Transverse colon (tissue), 4 donors: ENCODE results near the gene RGS11. TPM values are rescaled to one million over a fixed set of nuclear protein-coding genes. Genes with fewer than 3 reads are reported as not detected.
"Not testable (repeated sequence)": the region's sequence is repeated elsewhere in the genome, so short reads cannot be mapped to it uniquely, and the experiment has no call there.

Source experiments
- DNase-seq: peaks from one replicate; pipeline ENCODE4 v3.0.0-alpha.2; 2019
- H3K27ac ChIP-seq, 4 donors: fragments of 200-600 bp; sonication (generic); 2 replicates each; pipeline ENCODE4 v1.5.1; 2016 to 2018; ENCODE audit warnings: inconsistent platforms in 4 of 4
- H3K27me3 ChIP-seq: fragments of 200-600 bp; sonication (generic); 2 replicates; pipeline ENCODE4 v1.5.1; 2017; ENCODE audit warnings: inconsistent platforms
- H3K36me3 ChIP-seq, 4 donors: fragments of 200-600 bp; sonication (generic); 2 replicates each; pipeline ENCODE4 v1.5.1; 2017 to 2019; ENCODE audit warnings: inconsistent platforms in 4 of 4
- H3K4me1 ChIP-seq, 4 donors: fragments of 200-600 bp; sonication (generic); 2 replicates each; pipeline ENCODE4 v1.5.1; 2017 to 2020; ENCODE audit warnings: inconsistent platforms in 4 of 4
- H3K4me3 ChIP-seq, 4 donors: fragments of 200-600 bp; sonication (generic); 1 replicate in 1 of 4; 2 replicates in 3 of 4; pipeline versions ENCODE4 v1.5.1 to v1.6.1; 2017 to 2019; ENCODE audit warnings: inconsistent platforms in 4 of 4
- H3K9me3 ChIP-seq, 2 donors: fragments of 200-600 bp; sonication (generic); 2 replicates each; pipeline ENCODE4 v1.5.1; 2017 to 2019; ENCODE audit warnings: inconsistent platforms in 2 of 2
- EP300 ChIP-seq: sonication (generic); formaldehyde crosslinking; IDR thresholded peaks from one replicate; pipeline ENCODE4 v1.6.1; 2017; ENCODE audit warnings: antibody characterized with exemption, low read depth
- POLR2A ChIP-seq: fragments of 450-650 bp; IDR thresholded peaks from one replicate; pipeline ENCODE4 v1.6.1; 2016; ENCODE audit warnings: antibody characterized with exemption, mild to moderate bottlenecking, moderate library complexity
- POLR2AphosphoS5 ChIP-seq, 3 donors: sonication (generic); formaldehyde crosslinking; IDR thresholded peaks; one replicate each; pipeline ENCODE4 v1.6.1; 2016; ENCODE audit warnings: antibody characterized with exemption in 3 of 3
- WGBS, 2 donors: methylation state at CpG; one replicate each; pipeline ENCODE4 v1.1.5; 2018; ENCODE audit warnings: low coverage in 1 of 2; 5-methylcytosine and 5-hydroxymethylcytosine counted together
- in situ Hi-C, 4 donors: fragments of 200-750 bp; cut with MboI; loops; one replicate each; pipeline versions ENCODE4 v1.15.0 to v1.15.1; 2017; ENCODE audit warnings: low sequenced_read_pairs in 3 of 4, low pct_ligation_motif_present in 1 of 4, low pct_unique_long_range_greater_than_20kb in 1 of 4
- intact Hi-C: fragments of 100-400 bp; cut with DNase I; formaldehyde crosslinking; loops from one replicate; pipeline ENCODE4 v1.15.1; 2023; ENCODE audit warnings: low total_unique reads
- total RNA-seq, 4 donors: library from RNA; depleted of rRNA; stranded (reverse); fragments of >200 nt; gene quantifications; one replicate each; pipeline ENCODE4 v1.1.0, GENCODE V29; 2016
- TF ChIP-seq, protein P1 (sequence below), 5 experiments: fragments of 200-600 bp in 3 of 5; fragments of 450-650 bp in 2 of 5; sonication (generic) in 3 of 5; IDR thresholded peaks; 1 replicate in 2 of 5; 2 replicates in 3 of 5; pipeline ENCODE4 v1.5.1; 2016 to 2017; ENCODE audit warnings: antibody characterized with exemption in 5 of 5, inconsistent platforms in 3 of 5, mild to moderate bottlenecking in 2 of 5, moderate library complexity in 1 of 5

Gene RGS11
- total RNA-seq, 4 donors from 2014 or later = 2.0 to 24.3 (median 6.7) TPM

DNA sequence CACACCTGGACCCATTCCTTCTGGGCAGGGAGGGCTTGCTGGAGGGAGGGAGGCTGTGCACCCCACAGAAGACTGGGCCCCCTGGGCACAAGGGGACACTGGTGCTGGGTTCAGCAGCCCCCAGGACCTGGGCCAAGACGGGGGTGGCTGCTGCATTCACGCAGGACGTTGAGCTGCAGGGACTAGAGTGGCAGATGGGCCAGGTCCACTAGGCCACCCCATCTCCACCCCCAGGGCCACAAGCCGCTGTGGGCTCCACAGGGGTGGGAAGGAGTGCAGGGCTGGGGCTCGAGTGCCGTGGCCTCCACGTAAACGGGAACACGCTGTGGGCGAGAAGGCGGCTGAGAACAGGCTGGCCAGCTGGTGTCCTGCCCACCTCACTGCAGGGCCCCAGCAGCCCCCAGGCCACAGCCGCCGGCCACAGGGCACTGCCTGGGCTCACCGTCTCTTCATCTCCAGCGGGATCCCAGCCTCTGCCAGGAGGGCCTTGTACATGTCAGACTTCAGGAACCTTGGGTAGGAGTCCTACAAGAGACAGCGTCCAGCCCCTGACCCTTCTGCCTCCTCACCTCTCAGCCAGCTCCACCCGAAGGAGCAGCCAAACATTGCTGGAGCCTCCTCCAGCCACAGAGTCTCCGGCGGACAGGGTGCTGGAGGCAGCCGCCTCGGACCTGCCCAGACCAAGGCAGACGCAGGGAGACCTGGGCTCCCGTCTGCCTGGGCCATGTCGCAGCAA lies 6.5 kb downstream of the RGS11 start:
- WGBS, 2 donors = 83% methylated on average over 19 of the region's 24 CpGs; no CpG with 5 or more reads in 1 of the 2 donors
- H3K27ac ChIP-seq = no peak overlapping the region
- intact Hi-C loops = no loop called here
- in situ Hi-C loops = no loop called here
- TF ChIP-seq POLR2A (no peak), EP300 (no peak), POLR2AphosphoS5 (IDR thresholded peaks at IDR 0.05) (no peak)
- TF ChIP-seq, protein P1, sequence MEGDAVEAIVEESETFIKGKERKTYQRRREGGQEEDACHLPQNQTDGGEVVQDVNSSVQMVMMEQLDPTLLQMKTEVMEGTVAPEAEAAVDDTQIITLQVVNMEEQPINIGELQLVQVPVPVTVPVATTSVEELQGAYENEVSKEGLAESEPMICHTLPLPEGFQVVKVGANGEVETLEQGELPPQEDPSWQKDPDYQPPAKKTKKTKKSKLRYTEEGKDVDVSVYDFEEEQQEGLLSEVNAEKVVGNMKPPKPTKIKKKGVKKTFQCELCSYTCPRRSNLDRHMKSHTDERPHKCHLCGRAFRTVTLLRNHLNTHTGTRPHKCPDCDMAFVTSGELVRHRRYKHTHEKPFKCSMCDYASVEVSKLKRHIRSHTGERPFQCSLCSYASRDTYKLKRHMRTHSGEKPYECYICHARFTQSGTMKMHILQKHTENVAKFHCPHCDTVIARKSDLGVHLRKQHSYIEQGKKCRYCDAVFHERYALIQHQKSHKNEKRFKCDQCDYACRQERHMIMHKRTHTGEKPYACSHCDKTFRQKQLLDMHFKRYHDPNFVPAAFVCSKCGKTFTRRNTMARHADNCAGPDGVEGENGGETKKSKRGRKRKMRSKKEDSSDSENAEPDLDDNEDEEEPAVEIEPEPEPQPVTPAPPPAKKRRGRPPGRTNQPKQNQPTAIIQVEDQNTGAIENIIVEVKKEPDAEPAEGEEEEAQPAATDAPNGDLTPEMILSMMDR (IDR thresholded peaks at IDR 0.05) = no peak
- H3K36me3 ChIP-seq = no peaks in the 10 kb centered on the region
- H3K4me1 ChIP-seq = peaks cover 0 to 19% (median 11%) of the 10 kb centered on the region in 4 donors
- H3K27me3 ChIP-seq = peaks cover 2% of the 10 kb centered on the region
- no peaks in the 10 kb centered on the region for H3K9me3 ChIP-seq
- DNase-seq = no peak
- H3K4me3 ChIP-seq = no peak overlapping the region

DNA sequence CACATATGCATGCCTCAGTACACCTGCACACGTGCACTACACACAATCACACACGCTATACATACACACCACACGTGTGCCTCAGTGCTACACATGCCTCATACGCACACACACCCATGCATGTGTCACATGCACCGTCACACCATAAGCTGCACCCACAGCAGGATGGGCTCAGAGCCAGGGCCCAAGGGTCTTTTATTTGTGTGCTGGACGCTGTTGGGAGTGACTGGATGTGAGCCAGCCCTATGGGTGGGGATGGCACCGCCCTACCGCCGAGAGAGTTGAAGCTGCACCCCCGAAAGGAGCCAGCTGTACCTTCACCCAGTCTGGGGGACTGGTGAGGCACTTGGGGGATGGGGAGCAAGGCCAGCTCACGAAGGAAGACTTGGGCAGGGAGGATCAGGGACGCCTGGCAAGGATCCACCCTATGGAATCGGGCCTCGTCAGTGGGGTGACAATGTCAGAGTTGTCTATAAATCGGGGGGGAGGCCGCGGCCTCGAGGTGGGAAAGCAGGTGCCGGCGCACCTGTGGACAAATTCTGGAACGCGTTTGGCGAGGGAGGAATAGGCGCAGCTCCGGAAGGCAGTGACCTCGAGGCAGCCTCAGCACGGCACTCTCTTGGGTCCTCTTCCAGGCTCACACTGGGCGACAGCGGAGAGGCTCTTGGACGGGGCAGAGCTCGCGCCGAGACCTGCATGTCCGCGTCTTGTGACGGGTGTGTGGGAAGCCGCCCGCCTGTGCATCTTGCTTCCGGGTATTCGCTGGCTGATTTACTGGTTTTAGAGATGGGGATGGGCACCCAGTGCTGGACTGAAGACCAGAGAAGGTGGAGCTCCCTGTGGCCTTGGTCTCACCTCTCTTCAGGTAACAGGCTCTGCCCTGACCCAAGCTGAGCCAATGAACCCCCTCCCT lies 7.3 kb downstream of the RGS11 start:
- Histone ChIP-seq H3K27me3 (no peaks in the 10 kb centered on the region), H3K4me3 (no peak overlapping the region), H3K27ac (peak overlapping the region in 3 of 4 donors; percentile 50 to 66 (median 59)), H3K4me1 (peaks cover 0 to 13% (median 6%) of the 10 kb centered on the region in 4 donors), H3K36me3 (no peaks in the 10 kb centered on the region), H3K9me3 (no peaks in the 10 kb centered on the region)
- intact Hi-C loops = loop anchor here (1.0 kb wide), 1 partner anchor 20 kb away; no protein-coding TSS in a partner anchor
- 49 to 83% methylated on average over 2 to 40 of the region's 40 CpGs for WGBS, 2 donors
- in situ Hi-C loops = no loop called here
- peak; percentile 77 for DNase-seq
- peak; percentile 55 for TF ChIP-seq POLR2A
- no peak for TF ChIP-seq EP300
- TF ChIP-seq POLR2AphosphoS5 (IDR thresholded peaks at IDR 0.05) = peak in 1 of 3 donors; percentile 12
- TF ChIP-seq, protein P1 (IDR thresholded peaks at IDR 0.05) = no peak

DNA sequence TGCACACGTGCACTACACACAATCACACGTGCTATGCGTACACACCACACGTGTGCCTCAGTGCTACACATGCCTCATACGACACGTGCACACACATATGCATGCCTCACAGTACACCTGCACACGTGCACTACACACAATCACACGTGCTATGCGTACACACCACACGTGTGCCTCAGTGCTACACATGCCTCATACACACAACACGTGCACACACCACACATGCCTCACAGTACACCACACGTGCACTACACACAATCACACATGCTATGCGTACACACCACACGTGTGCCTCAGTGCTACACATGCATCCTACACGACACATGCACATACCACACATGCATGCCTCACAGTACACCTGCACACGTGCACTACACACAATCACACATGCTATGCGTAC lies 8.2 kb downstream of the RGS11 start:
- H3K4me1 ChIP-seq = peaks cover 0 to 11% (median 5%) of the 10 kb centered on the region in 4 donors
- 78 to 91% methylated on average over 12 to 17 of the region's 17 CpGs for WGBS, 2 donors
- H3K9me3 ChIP-seq, H3K4me3 ChIP-seq, H3K27me3 ChIP-seq, in situ Hi-C loops, intact Hi-C loops, DNase-seq, H3K36me3 ChIP-seq, H3K27ac ChIP-seq: not testable (repeated sequence)

DNA sequence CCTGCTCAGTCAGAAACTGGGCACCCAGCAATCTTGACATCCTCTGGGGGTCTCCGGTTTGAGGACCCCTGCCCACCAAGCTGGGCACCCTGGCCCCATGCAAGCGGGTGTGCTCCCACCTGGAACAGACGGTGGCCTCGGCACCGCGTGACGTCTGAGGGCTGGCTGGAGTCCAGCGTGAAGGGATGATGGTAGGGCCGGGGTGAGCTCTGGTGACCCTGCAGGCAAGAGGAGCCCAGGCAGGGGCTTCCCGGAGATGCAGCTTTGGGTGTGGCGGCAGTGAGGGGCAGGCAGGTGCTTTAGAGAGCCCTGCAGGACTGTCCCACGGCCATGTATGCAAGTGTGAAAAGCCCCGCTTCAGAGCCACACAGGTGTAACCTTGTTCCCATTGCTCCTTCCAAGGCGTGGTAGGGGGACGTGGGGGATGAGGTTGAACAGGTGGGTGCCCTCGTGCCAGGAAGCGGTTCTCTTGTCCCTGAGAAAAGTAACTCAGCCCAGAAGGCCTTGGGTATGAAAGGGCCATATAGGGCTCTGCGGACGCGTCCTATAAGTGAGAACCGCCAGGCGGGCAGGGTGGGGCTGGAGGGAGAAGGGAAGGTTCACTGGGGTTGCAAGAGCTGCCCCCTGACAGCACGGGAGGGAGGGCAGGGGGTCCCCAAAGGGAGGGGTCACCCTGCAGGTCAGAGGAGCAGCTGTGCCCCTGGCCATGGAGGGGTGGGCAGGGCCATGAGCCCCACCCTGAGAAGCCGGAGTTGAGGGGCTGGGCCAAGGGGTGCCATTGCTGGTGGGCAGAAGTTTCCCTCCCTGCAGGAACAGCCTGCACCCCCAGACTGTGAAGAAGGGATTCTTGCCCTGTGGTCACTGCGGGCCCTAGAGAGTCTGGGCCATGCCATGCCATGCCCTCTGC lies 9.2 kb downstream of the RGS11 start:
- 79% methylated on average over 24 of the region's 25 CpGs; no CpG with 5 or more reads in 1 of the 2 donors for WGBS, 2 donors
- Histone ChIP-seq H3K27ac (no peak overlapping the region), H3K36me3 (peaks cover 0 to 14% (median 6%) of the 10 kb centered on the region in 4 donors), H3K27me3 (no peaks in the 10 kb centered on the region), H3K4me1 (peaks cover 0 to 11% (median 5%) of the 10 kb centered on the region in 4 donors), H3K4me3 (no peak overlapping the region), H3K9me3 (no peaks in the 10 kb centered on the region)
- TF ChIP-seq POLR2AphosphoS5 (IDR thresholded peaks at IDR 0.05) = no peak
- TF ChIP-seq, protein P1 (IDR thresholded peaks at IDR 0.05) = no peak
- TF ChIP-seq EP300 = no peak
- no peak for TF ChIP-seq POLR2A
- intact Hi-C loops (no loop called here), in situ Hi-C loops (no loop called here)
- DNase-seq = no peak
